Osteocyte (in vitro differentiated cells): ENCODE data around the gene CHMP1A. TPM values are rescaled to one million over a fixed set of nuclear protein-coding genes. Genes with fewer than 3 reads are reported as not detected.
"Not testable (repeated sequence)": the region's sequence is repeated elsewhere in the genome, so short reads cannot be mapped to it uniquely, and the experiment has no call there.

Experiments used
- DNase-seq: peaks from one replicate; pipeline ENCODE4 v3.0.0; 2021; ENCODE audit warnings: mixed read lengths; ENCODE audit not compliant: unreplicated experiment; ENCODE audit errors: extremely low spot score
- H3K27ac Mint-ChIP-seq: one replicate; pipeline ENCODE4 v1.8.0; 2021; ENCODE audit warnings: mild to moderate bottlenecking, mixed read lengths; ENCODE audit not compliant: unreplicated experiment
- H3K27me3 Mint-ChIP-seq: one replicate; pipeline ENCODE4 v1.8.0; 2021; ENCODE audit warnings: mixed read lengths; ENCODE audit not compliant: unreplicated experiment
- H3K36me3 Mint-ChIP-seq: one replicate; pipeline ENCODE4 v1.8.0; 2021; ENCODE audit warnings: mixed read lengths; ENCODE audit not compliant: unreplicated experiment
- H3K4me1 Mint-ChIP-seq: one replicate; pipeline ENCODE4 v1.8.0; 2021; ENCODE audit warnings: mixed read lengths; ENCODE audit not compliant: unreplicated experiment
- H3K4me3 Mint-ChIP-seq: one replicate; pipeline ENCODE4 v1.8.0; 2021; ENCODE audit warnings: mild to moderate bottlenecking, moderate library complexity, mixed read lengths; ENCODE audit not compliant: unreplicated experiment
- H3K9me3 Mint-ChIP-seq: one replicate; pipeline ENCODE4 v1.8.0; 2021; ENCODE audit warnings: mixed read lengths; ENCODE audit not compliant: unreplicated experiment
- total RNA-seq: library from RNA; stranded (reverse); gene quantifications from 2 replicates; pipeline ENCODE4 v1.2.1, GENCODE V29; 2021
- TF ChIP-seq, protein P1 (sequence below): fragments of 200-600 bp; sonication (generic); IDR thresholded peaks from 2 replicates; pipeline ENCODE4 v1.5.0; 2021; ENCODE audit warnings: antibody characterized with exemption, mild to moderate bottlenecking, moderate library complexity

The CHMP1A gene
- total RNA-seq, 1 donor from 2014 or later = 92.5 TPM

DNA sequence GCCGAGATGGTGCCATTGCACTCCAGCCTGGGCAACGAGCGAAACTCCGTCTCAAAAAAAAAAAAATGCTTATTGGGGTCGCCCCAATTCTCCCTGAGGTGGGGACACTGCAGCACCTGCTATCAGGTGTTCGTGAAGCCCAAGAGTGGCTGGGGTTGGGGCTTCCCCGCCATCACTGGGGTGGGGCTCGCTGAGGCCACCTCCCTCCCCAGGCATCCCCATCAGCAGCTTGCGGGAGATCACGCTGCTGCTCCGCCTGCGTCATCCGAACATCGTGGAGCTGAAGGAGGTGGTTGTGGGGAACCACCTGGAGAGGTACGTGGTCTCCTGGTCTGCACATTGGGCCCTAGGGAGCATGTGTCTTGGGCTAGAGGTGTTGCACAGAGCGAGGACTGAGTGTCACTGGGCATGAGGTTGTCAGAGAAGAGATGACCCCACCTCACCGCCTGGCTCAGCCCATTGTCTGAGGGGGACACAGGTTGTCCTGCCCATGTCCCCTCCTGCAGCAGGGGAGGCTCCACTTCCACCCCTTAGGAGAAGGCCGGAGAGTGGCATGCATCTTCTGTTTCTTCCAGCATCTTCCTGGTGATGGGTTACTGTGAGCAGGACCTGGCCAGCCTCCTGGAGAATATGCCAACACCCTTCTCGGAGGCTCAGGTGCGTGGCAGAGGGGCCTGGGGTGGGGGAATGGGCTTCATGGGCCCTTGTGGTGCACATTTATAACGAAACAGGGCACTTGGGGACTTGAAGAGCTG, 33.9 kb upstream of the CHMP1A start:
- peaks cover 19% of the 10 kb centered on the region for H3K36me3 Mint-ChIP-seq

DNA sequence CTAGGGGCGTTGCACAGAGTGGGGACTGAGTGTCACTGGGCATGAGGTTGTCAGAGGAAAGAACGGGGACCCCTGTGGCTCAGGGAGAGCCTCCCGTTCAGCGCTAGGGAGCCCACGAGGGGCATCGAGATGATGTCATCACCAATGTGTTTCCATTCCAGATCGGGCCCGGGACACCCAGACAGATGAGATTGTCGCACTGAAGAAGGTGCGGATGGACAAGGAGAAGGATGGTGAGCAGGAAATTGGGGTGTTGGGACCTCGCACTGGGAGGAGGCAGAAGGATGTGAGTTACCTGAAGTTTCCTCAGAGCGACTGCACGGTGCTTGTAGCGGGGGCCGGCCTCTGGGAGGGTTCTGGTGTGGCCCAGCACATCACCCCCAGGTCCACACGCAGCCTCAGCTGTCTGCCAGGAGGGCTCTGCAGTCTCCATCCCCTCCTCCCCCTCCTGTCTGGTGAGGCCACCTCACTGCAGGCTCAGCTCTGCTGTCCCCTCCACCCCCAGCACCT, 32.9 kb upstream of the CHMP1A start:
- Mint-ChIP-seq H3K36me3 (peaks cover 21% of the 10 kb centered on the region), H3K4me1 (peaks cover 14% of the 10 kb centered on the region), H3K27ac (no peak overlapping the region), H3K4me3 (no peak overlapping the region), H3K27me3 (no peaks in the 10 kb centered on the region), H3K9me3 (no peaks in the 10 kb centered on the region)
- TF ChIP-seq, protein P1, sequence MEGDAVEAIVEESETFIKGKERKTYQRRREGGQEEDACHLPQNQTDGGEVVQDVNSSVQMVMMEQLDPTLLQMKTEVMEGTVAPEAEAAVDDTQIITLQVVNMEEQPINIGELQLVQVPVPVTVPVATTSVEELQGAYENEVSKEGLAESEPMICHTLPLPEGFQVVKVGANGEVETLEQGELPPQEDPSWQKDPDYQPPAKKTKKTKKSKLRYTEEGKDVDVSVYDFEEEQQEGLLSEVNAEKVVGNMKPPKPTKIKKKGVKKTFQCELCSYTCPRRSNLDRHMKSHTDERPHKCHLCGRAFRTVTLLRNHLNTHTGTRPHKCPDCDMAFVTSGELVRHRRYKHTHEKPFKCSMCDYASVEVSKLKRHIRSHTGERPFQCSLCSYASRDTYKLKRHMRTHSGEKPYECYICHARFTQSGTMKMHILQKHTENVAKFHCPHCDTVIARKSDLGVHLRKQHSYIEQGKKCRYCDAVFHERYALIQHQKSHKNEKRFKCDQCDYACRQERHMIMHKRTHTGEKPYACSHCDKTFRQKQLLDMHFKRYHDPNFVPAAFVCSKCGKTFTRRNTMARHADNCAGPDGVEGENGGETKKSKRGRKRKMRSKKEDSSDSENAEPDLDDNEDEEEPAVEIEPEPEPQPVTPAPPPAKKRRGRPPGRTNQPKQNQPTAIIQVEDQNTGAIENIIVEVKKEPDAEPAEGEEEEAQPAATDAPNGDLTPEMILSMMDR = no peak
- no peak for DNase-seq

More for the DNA sequence above, 33.9 kb upstream of the CHMP1A start:
- TF ChIP-seq, protein P1 = no peak
- no peaks in the 10 kb centered on the region for H3K9me3 Mint-ChIP-seq
- H3K4me1 Mint-ChIP-seq = peaks cover 12% of the 10 kb centered on the region
- no peak overlapping the region for H3K27ac Mint-ChIP-seq
- no peaks in the 10 kb centered on the region for H3K27me3 Mint-ChIP-seq
- H3K4me3 Mint-ChIP-seq = no peak overlapping the region
- DNase-seq = no peak

DNA sequence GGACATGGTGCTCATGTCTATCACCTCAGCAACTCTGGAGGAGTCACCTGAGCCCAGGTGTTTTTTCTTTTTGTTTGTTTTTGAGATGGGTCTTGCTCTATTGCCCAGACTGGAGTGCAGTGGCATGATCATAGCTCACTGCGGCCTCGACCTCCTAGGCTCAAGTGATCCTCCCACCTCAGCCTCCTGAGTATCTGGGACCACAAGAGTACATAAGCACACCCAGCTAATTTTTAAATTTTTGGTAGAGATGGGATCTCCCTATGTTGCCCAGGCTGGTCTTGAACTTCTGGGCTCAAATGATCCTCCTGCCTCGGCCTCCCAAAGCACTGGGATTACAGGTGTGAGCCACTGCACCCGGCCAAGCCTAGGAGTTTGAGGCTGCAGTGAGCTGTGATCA, 32.1 kb upstream of the CHMP1A start:
- DNase-seq, H3K9me3 Mint-ChIP-seq, H3K27me3 Mint-ChIP-seq, H3K4me3 Mint-ChIP-seq, H3K27ac Mint-ChIP-seq: not testable (repeated sequence)
- Mint-ChIP-seq H3K4me1 (peaks cover 14% of the 10 kb centered on the region), H3K36me3 (peaks cover 23% of the 10 kb centered on the region)

DNA sequence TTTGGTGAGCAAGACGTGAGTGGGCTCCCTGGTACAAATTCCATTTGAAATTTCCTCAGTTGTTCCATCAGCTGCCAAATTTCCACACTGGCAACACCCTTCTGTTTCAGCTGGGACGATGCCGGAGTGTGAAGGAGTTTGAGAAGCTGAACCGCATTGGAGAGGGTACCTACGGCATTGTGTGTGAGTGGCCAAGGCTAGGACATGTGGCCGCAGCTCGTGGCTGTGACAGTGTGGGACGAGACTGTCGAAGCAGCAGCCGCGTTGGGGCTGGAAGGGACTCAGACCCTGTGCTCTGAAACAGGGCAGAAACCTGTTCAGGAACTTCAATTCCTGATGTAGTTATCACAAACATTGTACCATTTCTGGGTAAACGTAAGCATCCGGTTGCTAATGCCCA, 31.6 kb upstream of the CHMP1A start:
- Mint-ChIP-seq H3K4me1 (peaks cover 14% of the 10 kb centered on the region), H3K27ac (no peak overlapping the region), H3K27me3 (no peaks in the 10 kb centered on the region), H3K36me3 (peaks cover 27% of the 10 kb centered on the region), H3K4me3 (no peak overlapping the region), H3K9me3 (no peaks in the 10 kb centered on the region)
- DNase-seq = no peak
- TF ChIP-seq, protein P1 = no peak

DNA sequence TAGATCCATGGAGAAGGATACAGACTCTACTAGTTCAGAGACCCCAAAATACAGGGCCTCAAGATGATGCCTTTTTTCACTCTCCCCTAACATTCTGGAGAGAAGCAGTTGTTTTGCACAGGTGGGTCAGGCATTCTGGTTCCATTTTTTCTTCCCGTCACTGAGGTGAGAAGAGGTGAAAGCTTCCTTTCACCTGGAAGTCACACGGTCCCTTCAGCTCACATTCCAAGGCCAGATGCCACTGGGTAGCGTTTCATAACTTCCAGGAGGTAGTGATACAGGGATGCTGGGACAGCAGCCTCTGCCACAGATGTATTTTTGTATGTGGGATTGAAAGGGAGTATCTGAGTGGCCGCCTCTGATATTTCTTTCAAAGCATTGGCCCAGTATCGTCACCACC, 30.9 kb upstream of the CHMP1A start:
- no peak for DNase-seq
- Mint-ChIP-seq H3K27me3 (no peaks in the 10 kb centered on the region), H3K4me3 (peak overlapping the region; percentile 26), H3K27ac (no peak overlapping the region), H3K4me1 (peaks cover 14% of the 10 kb centered on the region), H3K9me3 (no peaks in the 10 kb centered on the region), H3K36me3 (peaks cover 23% of the 10 kb centered on the region)
- TF ChIP-seq, protein P1 = no peak
